Osteoblast (primary cell): ENCODE data around the gene DUS1L. TPM values are rescaled to one million over a fixed set of nuclear protein-coding genes. Genes with fewer than 3 reads are reported as not detected.

Source experiments
- DNase-seq: peaks from one replicate; pipeline ENCODE4 v3.0.0; 2011; ENCODE audit warnings: low spot score, mixed read lengths; ENCODE audit not compliant: insufficient read length; ENCODE audit errors: missing footprints
- H2AFZ ChIP-seq: 2 replicates; pipeline ENCODE4 v1.6.0; 2011; ENCODE audit warnings: mild to moderate bottlenecking, low read length
- H3K27ac ChIP-seq: 2 replicates; pipeline ENCODE4 v1.5.1; 2011; ENCODE audit warnings: mild to moderate bottlenecking, low read depth, low read length, moderate library complexity
- H3K27me3 ChIP-seq: 2 replicates; pipeline ENCODE4 v1.6.0; 2012; ENCODE audit warnings: mild to moderate bottlenecking, control low read depth, inconsistent platforms, low read length, moderate library complexity; ENCODE audit not compliant: insufficient read depth
- H3K36me3 ChIP-seq: 2 replicates; pipeline ENCODE4 v1.5.1; 2011; ENCODE audit warnings: mild to moderate bottlenecking, low read length, control low read depth, moderate library complexity; ENCODE audit not compliant: insufficient read depth
- H3K4me1 ChIP-seq: 2 replicates; pipeline ENCODE4 v1.5.1; 2011; ENCODE audit warnings: mild to moderate bottlenecking, low read length, control low read depth, moderate library complexity; ENCODE audit not compliant: insufficient read depth
- H3K4me2 ChIP-seq: 2 replicates; pipeline ENCODE4 v1.6.0; 2011; ENCODE audit warnings: mild to moderate bottlenecking, low read length; ENCODE audit not compliant: insufficient read depth
- H3K4me3 ChIP-seq: fragments of 200-600 bp; sonication (generic); 3 replicates; pipeline ENCODE4 v1.5.1; 2012; ENCODE audit warnings: mild to moderate bottlenecking, low read length, inconsistent platforms; ENCODE audit not compliant: insufficient read depth
- H3K79me2 ChIP-seq: 2 replicates; pipeline ENCODE4 v1.6.0; 2012; ENCODE audit warnings: mild to moderate bottlenecking, low read length, control low read depth, inconsistent platforms; ENCODE audit not compliant: insufficient read depth
- H3K9me3 ChIP-seq: 2 replicates; pipeline ENCODE4 v1.5.1; 2011; ENCODE audit warnings: low read depth, low read length, control low read depth
- H4K20me1 ChIP-seq: 2 replicates; pipeline ENCODE4 v1.6.0; 2012; ENCODE audit warnings: mild to moderate bottlenecking, low read length, control low read depth; ENCODE audit not compliant: insufficient read depth
- total RNA-seq: library from RNA; depleted of rRNA; stranded (reverse); fragments of >200 nt; gene quantifications from 2 replicates; pipeline ENCODE4 v1.2.3, GENCODE V29; 2012
- TF ChIP-seq, protein P1 (sequence below): IDR thresholded peaks from 2 replicates; pipeline ENCODE4 v1.5.1; 2011; ENCODE audit warnings: mild to moderate bottlenecking, low read depth, low read length, moderate library complexity; ENCODE audit errors: extremely low read depth

The DUS1L gene
- total RNA-seq, 1 donor = 43.8 TPM

DNA sequence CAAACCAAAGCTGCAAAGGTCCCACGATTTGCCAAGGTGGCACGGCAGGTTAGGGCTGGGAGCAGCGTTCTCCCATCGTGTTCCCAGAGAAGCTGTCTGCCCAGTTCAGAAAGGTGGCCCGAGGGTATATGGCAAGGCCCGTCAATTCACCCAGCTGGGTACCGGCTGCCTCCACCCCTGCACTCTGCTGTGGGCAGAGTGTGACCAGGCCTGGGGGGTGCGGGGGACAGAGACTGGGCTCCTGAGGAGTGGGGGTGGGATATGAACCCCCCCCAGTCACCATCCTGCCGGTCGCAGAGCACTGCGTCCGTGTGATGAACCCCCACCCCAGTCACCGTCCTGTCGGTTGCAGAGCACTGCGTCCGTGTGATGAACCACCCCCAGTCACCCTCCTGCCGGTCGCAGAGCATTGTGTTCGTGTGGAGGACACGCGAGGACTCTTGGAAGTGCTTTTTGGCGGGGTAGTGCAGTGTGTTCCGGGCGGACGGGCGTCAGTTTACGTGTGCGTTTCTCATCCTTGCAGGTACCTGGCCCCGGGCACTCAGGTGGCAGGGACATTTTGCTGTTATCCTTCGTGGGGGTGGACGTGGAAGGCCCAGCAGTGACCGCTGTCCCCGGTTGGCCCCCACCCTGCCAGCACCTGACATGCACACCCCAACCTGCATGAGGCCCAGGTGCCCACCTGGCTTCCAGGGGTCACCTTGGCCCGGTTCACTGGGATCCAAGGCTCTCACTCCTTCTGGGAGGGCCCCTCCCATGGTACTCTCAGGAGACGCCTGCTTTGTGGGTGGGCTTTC, 35.1 kb upstream of the DUS1L start:
- Histone ChIP-seq H3K79me2 (peaks cover 19% of the 10 kb centered on the region), H3K27me3 (no peaks in the 10 kb centered on the region), H3K4me2 (no peak overlapping the region), H2AFZ (no peak overlapping the region), H3K4me3 (no peak overlapping the region), H3K4me1 (peaks cover 17% of the 10 kb centered on the region), H3K27ac (no peak overlapping the region), H4K20me1 (peaks cover 14% of the 10 kb centered on the region), H3K36me3 (peaks cover 6% of the 10 kb centered on the region), H3K9me3 (no peaks in the 10 kb centered on the region)
- peak; percentile 84 for DNase-seq
- TF ChIP-seq, protein P1, sequence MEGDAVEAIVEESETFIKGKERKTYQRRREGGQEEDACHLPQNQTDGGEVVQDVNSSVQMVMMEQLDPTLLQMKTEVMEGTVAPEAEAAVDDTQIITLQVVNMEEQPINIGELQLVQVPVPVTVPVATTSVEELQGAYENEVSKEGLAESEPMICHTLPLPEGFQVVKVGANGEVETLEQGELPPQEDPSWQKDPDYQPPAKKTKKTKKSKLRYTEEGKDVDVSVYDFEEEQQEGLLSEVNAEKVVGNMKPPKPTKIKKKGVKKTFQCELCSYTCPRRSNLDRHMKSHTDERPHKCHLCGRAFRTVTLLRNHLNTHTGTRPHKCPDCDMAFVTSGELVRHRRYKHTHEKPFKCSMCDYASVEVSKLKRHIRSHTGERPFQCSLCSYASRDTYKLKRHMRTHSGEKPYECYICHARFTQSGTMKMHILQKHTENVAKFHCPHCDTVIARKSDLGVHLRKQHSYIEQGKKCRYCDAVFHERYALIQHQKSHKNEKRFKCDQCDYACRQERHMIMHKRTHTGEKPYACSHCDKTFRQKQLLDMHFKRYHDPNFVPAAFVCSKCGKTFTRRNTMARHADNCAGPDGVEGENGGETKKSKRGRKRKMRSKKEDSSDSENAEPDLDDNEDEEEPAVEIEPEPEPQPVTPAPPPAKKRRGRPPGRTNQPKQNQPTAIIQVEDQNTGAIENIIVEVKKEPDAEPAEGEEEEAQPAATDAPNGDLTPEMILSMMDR = no peak

DNA sequence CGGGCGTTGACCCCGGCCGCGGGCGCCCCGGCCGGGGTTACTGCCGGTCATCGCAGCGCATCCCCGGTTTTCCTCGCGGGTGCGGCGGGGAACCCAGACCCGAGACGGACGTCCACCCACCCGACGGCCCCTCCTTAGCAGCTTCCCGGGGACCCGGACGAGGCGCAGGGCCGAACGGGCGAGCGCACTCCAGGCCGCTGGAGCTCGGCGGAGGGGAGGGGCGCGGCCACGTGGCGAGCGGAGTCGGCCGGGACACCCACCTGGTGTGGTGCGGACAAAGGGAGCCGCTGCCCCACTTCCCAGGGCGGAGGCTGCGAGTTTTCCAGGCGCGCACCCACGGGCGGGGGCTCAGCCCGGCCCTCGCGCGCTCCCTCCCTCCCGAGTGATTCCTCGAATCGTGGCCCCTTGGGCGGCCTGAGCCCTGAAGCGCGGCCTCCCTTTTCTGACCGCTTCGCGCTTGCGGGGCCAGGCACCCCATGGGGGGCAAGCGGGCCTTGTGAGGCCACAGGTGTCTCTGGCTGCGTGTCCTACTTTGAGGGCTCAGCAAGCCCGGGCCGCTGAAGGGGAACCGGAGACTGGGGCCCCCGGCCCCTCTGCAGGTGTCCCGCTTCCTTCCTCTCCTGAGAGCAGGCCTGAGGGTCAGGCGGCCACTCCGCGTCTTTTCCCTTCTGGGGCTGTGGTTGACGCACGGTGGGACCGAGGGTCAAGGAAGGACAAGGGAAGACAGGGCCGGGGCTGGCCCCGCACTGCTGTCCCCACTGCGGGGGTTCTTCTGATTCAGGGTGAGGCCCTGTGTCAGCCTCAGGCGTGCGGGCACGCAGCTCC, 33.5 kb upstream of the DUS1L start:
- Histone ChIP-seq H3K9me3 (no peaks in the 10 kb centered on the region), H4K20me1 (peaks cover 21% of the 10 kb centered on the region), H3K4me3 (peak overlapping the region; percentile 73), H3K79me2 (peaks cover 28% of the 10 kb centered on the region), H3K4me1 (peaks cover 17% of the 10 kb centered on the region), H2AFZ (peak overlapping the region; percentile 51), H3K4me2 (peak overlapping the region; percentile 81), H3K36me3 (peaks cover 16% of the 10 kb centered on the region), H3K27ac (peak overlapping the region; percentile 41), H3K27me3 (no peaks in the 10 kb centered on the region)
- DNase-seq = no peak
- TF ChIP-seq, protein P1 = no peak

DNA sequence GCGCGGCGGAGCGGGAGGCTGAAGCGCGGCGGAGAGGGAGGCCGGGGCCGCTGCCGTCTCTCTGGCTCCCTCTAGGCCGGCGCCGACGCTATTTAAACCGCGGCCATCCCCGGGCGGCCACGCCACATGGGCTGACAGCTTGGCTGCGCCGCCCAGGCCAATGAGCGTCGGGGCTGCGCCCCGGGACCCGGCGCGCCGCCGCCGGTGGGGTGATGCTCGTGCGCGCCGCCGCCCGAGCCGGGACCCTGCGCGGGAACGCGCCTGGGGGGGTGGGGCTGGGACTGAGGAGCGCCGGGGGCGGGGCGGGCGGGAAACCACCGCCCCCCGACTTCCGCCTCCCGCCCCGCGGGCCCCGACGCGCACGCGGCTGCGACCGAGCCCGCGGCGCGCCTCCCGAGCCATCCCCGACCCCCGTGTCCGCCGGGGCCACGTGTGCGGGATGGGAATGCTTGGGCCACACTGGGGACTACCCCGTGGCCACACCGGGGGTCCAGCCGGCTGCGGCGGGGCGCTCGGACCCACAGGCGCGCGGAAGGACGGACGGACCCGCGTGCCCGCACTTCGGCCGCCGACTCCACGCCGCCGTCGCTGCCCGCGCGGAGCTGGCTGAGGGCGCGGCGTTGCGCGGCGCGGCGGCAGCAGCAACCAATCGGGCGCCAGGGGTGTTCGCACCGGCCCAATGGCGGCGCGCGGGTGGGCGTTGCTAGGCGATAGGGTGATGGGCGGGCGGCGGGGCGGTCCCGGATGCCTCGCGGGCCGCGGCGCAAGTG, 32.8 kb upstream of the DUS1L start, which contains the start of gene FASN:
Gene FASN, minus strand, starts transcription at position 68 of the 770 bp plus-strand sequence. CDS start 1,791 bp downstream, outside the sequence.
- peaks cover 17% of the 10 kb centered on the region for H3K4me1 ChIP-seq
- peak within 1 kb of the TSS; percentile 78 for H3K4me3 ChIP-seq
- peaks cover 22% of the 10 kb centered on the region for H4K20me1 ChIP-seq
- peaks cover 20% of the 10 kb centered on the region for H3K36me3 ChIP-seq
- no peaks in the 10 kb centered on the region for H3K27me3 ChIP-seq
- DNase-seq = peak; percentile 100
- TF ChIP-seq, protein P1 = peak; percentile 25
- H2AFZ ChIP-seq = peak within 1 kb of the TSS; percentile 51
- peak within 1 kb of the TSS; percentile 51 for H3K27ac ChIP-seq
- H3K4me2 ChIP-seq = peak within 1 kb of the TSS; percentile 91
- H3K9me3 ChIP-seq = no peaks in the 10 kb centered on the region
- peaks cover 34% of the 10 kb centered on the region for H3K79me2 ChIP-seq
